ENCODE results near the gene SMAD3. TPM values are rescaled to one million over a fixed set of nuclear protein-coding genes. Genes with fewer than 3 reads are reported as not detected.
"Not testable (repeated sequence)": the region's sequence is repeated elsewhere in the genome, so short reads cannot be mapped to it uniquely, and the experiment has no call there.

Gene SMAD3
- total RNA-seq, 1 donor from 2014 or later = 25.7 TPM

- ATAC-seq (peak; percentile 90 to 95), DNase-seq (peak; percentile 72)
Measured at GRCh38 chr15:67024314-67024997, 40.9 kb upstream of the SMAD3 start.

GRCh38 chr15:67024998-67025368 is 40.4 kb upstream of the SMAD3 start:
- H3K36me3 ChIP-seq = no peaks in the 10 kb centered on the region
- TF ChIP-seq CTCF (IDR thresholded peaks at IDR 0.05) = no peak
- peak overlapping the region; percentile 65 for H3K27ac ChIP-seq
- DNase-seq = no peak
- no peak for ATAC-seq
- peaks cover 39% of the 10 kb centered on the region for H3K4me1 ChIP-seq
- H3K9me3 ChIP-seq = no peaks in the 10 kb centered on the region
- no peak overlapping the region for H3K4me3 ChIP-seq
- intact Hi-C loops (cut with DNase I) = no loop called here
- H3K27me3 ChIP-seq (ENCODE audit: low read depth) = no peaks in the 10 kb centered on the region

More at GRCh38 chr15:67024314-67024997, 40.9 kb upstream of the SMAD3 start:
- Histone ChIP-seq H3K27ac (peak overlapping the region; percentile 65), H3K36me3 (no peaks in the 10 kb centered on the region), H3K4me1 (peaks cover 39% of the 10 kb centered on the region), H3K27me3 (ENCODE audit: low read depth) (no peaks in the 10 kb centered on the region), H3K9me3 (no peaks in the 10 kb centered on the region), H3K4me3 (no peak overlapping the region)
- intact Hi-C loops (cut with DNase I) = no loop called here
- no peak for TF ChIP-seq CTCF (IDR thresholded peaks at IDR 0.05)

- Histone ChIP-seq H3K4me1 (peaks cover 39% of the 10 kb centered on the region), H3K4me3 (no peak overlapping the region), H3K36me3 (no peaks in the 10 kb centered on the region), H3K27me3 (ENCODE audit: low read depth) (no peaks in the 10 kb centered on the region), H3K27ac (peak overlapping the region; percentile 65), H3K9me3 (no peaks in the 10 kb centered on the region)
- ATAC-seq = peak; percentile 55 to 57
- no peak for DNase-seq
- intact Hi-C loops (cut with DNase I) = no loop called here
- no peak for TF ChIP-seq CTCF (IDR thresholded peaks at IDR 0.05)
Measured at GRCh38 chr15:67025719-67026609, 39.4 kb upstream of the SMAD3 start.

GRCh38 chr15:67026610-67026967 is 38.8 kb upstream of the SMAD3 start:
- no peak for TF ChIP-seq CTCF (IDR thresholded peaks at IDR 0.05)
- intact Hi-C loops (cut with DNase I) = no loop called here
- no peak overlapping the region for H3K4me3 ChIP-seq
- no peaks in the 10 kb centered on the region for H3K36me3 ChIP-seq
- H3K27ac ChIP-seq = peak overlapping the region; percentile 65
- H3K4me1 ChIP-seq = peaks cover 39% of the 10 kb centered on the region
- H3K9me3 ChIP-seq = no peaks in the 10 kb centered on the region
- ATAC-seq (no peak), DNase-seq (no peak)
- no peaks in the 10 kb centered on the region for H3K27me3 ChIP-seq (ENCODE audit: low read depth)

- not testable (repeated sequence) for H3K4me3 ChIP-seq
Measured at GRCh38 chr15:67028440-67028839, 37.0 kb upstream of the SMAD3 start.

More at GRCh38 chr15:67028440-67028839, 37.0 kb upstream of the SMAD3 start:
- intact Hi-C loops (cut with DNase I); ATAC-seq; H3K36me3 ChIP-seq; H3K9me3 ChIP-seq; H3K27ac ChIP-seq; H3K27me3 ChIP-seq (ENCODE audit: low read depth); DNase-seq: not testable (repeated sequence)
- peaks cover 45% of the 10 kb centered on the region for H3K4me1 ChIP-seq

All from lower lobe of right lung (tissue), 2 donors.